Fibroblast of lung (primary cell): Measurements from ENCODE around the gene HAS3. TPM values are rescaled to one million over a fixed set of nuclear protein-coding genes. Genes with fewer than 3 reads are reported as not detected.

Experiments
- DNase-seq, 2 donors: peaks; one replicate each; pipeline versions ENCODE4 v3.0.0 to v3.0.0-alpha.2; 2010; ENCODE audit warnings: low read depth in 2 of 2
- H2AFZ ChIP-seq: 2 replicates; pipeline ENCODE4 v1.5.1; 2012; ENCODE audit warnings: low read length, control low read depth, inconsistent platforms
- H3K27ac ChIP-seq: 2 replicates; pipeline ENCODE4 v1.5.1; 2011; ENCODE audit warnings: low read length, control low read depth; ENCODE audit not compliant: insufficient read depth
- H3K27me3 ChIP-seq: 2 replicates; pipeline ENCODE4 v1.5.1; 2011; ENCODE audit warnings: mild to moderate bottlenecking, low read length; ENCODE audit not compliant: control insufficient read depth, insufficient read depth
- H3K36me3 ChIP-seq: 2 replicates; pipeline ENCODE4 v1.5.1; 2011; ENCODE audit warnings: low read length; ENCODE audit not compliant: control insufficient read depth, insufficient read depth
- H3K4me1 ChIP-seq: 2 replicates; pipeline ENCODE4 v1.5.1; 2011; ENCODE audit warnings: low read length; ENCODE audit not compliant: control insufficient read depth, insufficient read depth; ENCODE audit errors: extremely low read depth
- H3K4me2 ChIP-seq: 2 replicates; pipeline ENCODE4 v1.5.1; 2011; ENCODE audit warnings: low read length, control low read depth; ENCODE audit not compliant: insufficient read depth; ENCODE audit errors: extremely low read depth
- H3K4me3 ChIP-seq, 4 experiments: fragments of 200-600 bp in 1 of 4; sonication (generic) in 1 of 4; replicated peaks in 1 of 4; 2 replicates each; pipeline ENCODE4 v1.5.1; 2011 to 2016; ENCODE audit warnings: low read length in 4 of 4, low read depth in 3 of 4, mild to moderate bottlenecking in 3 of 4, control low read depth in 2 of 4, inconsistent platforms in 1 of 4, mixed read lengths in 1 of 4; ENCODE audit not compliant: insufficient read depth in 1 of 4; ENCODE audit errors: control extremely low read depth in 1 of 4
- H3K79me2 ChIP-seq: 2 replicates; pipeline ENCODE4 v1.5.1; 2012; ENCODE audit warnings: mild to moderate bottlenecking, low read length, inconsistent platforms; ENCODE audit not compliant: control insufficient read depth, insufficient read depth
- H3K9ac ChIP-seq: 2 replicates; pipeline ENCODE4 v1.5.1; 2011; ENCODE audit warnings: mild to moderate bottlenecking, low read length, control low read depth; ENCODE audit not compliant: insufficient read depth
- H3K9me3 ChIP-seq: 2 replicates; pipeline ENCODE4 v1.5.1; 2012; ENCODE audit warnings: low read depth, low read length; ENCODE audit not compliant: control insufficient read depth, insufficient read depth
- H4K20me1 ChIP-seq: 2 replicates; pipeline ENCODE4 v1.5.1; 2011; ENCODE audit warnings: low read length; ENCODE audit not compliant: control insufficient read depth, insufficient read depth; ENCODE audit errors: extremely low read depth
- CTCF ChIP-seq, 2 donors: IDR thresholded peaks in 1 of 2; conservative IDR thresholded peaks in 1 of 2; 1 replicate in 1 of 2; 2 replicates in 1 of 2; pipeline ENCODE4 v1.5.1; 2011 to 2012; ENCODE audit warnings: low read length in 2 of 2, control low read depth in 1 of 2, inconsistent platforms in 1 of 2, low read depth in 1 of 2, mild to moderate bottlenecking in 1 of 2
- EZH2 ChIP-seq: IDR thresholded peaks from 2 replicates; pipeline ENCODE4 v1.5.1; 2012; ENCODE audit warnings: low read length, control low read depth, mild to moderate bottlenecking; ENCODE audit errors: missing control alignments
- polyA plus RNA-seq, 2 donors: library from polyadenylated mRNA; depleted of rRNA in 1 of 2; stranded (reverse) in 1 of 2; unstranded in 1 of 2; fragments of >200 nt; gene quantifications; 2 replicates each; pipeline ENCODE4 v1.2.1, GENCODE V29; 2011 to 2012; ENCODE audit warnings: missing spikeins in 1 of 2
- total RNA-seq: library from RNA; depleted of rRNA; stranded (reverse); fragments of >200 nt; gene quantifications from 2 replicates; pipeline ENCODE4 v1.2.1, GENCODE V29; 2014

The HAS3 gene
- total and polyA plus RNA-seq, 2 donors (not counting 1 experiment from before 2014, with no cell fraction given), result 0.27 to 0.33 TPM

GRCh38 chr16:69108905-69109252 is 3.4 kb downstream of the HAS3 start:
- Histone ChIP-seq H3K9me3 (no peaks in the 10 kb centered on the region), H4K20me1 (no peaks in the 10 kb centered on the region), H3K9ac (no peak overlapping the region), H2AFZ (no peak overlapping the region), H3K4me2 (no peak overlapping the region), H3K27ac (no peak overlapping the region), H3K36me3 (peaks cover 2% of the 10 kb centered on the region), H3K27me3 (no peaks in the 10 kb centered on the region), H3K4me3 (no peak overlapping the region), H3K4me1 (peaks cover 5% of the 10 kb centered on the region), H3K79me2 (no peaks in the 10 kb centered on the region)
- TF ChIP-seq CTCF (conservative IDR thresholded peaks at IDR 0.05 in 1 of 2, IDR thresholded peaks at IDR 0.05 in 1 of 2; ENCODE audit: low read depth in 1 of 2, low read length in 2 of 2) (no peak), EZH2 (no peak)
- DNase-seq, result no peak

GRCh38 chr16:69109486-69110270 is 4.2 kb downstream of the HAS3 start:
- no peak overlapping the region for H2AFZ ChIP-seq
- H3K27me3 ChIP-seq, result no peaks in the 10 kb centered on the region
- H3K4me1 ChIP-seq, result peaks cover 5% of the 10 kb centered on the region
- TF ChIP-seq CTCF (conservative IDR thresholded peaks at IDR 0.05 in 1 of 2, IDR thresholded peaks at IDR 0.05 in 1 of 2; ENCODE audit: low read depth in 1 of 2, low read length in 2 of 2) (no peak), EZH2 (no peak)
- no peak overlapping the region for H3K4me3 ChIP-seq
- H4K20me1 ChIP-seq, result no peaks in the 10 kb centered on the region
- H3K36me3 ChIP-seq, result peaks cover 2% of the 10 kb centered on the region
- H3K79me2 ChIP-seq, result no peaks in the 10 kb centered on the region
- H3K9me3 ChIP-seq, result no peaks in the 10 kb centered on the region
- H3K27ac ChIP-seq, result no peak overlapping the region
- H3K9ac ChIP-seq, result no peak overlapping the region
- H3K4me2 ChIP-seq, result no peak overlapping the region
- no peak for DNase-seq

GRCh38 chr16:69110406-69110805 is 5.0 kb downstream of the HAS3 start:
- H3K79me2 ChIP-seq, result no peaks in the 10 kb centered on the region
- no peak for DNase-seq
- TF ChIP-seq EZH2, result no peak
- TF ChIP-seq CTCF (conservative IDR thresholded peaks at IDR 0.05 in 1 of 2, IDR thresholded peaks at IDR 0.05 in 1 of 2; ENCODE audit: low read depth in 1 of 2, low read length in 2 of 2), result no peak
- H3K4me2 ChIP-seq, result no peak overlapping the region
- no peaks in the 10 kb centered on the region for H3K9me3 ChIP-seq
- no peak overlapping the region for H2AFZ ChIP-seq
- peaks cover 5% of the 10 kb centered on the region for H3K4me1 ChIP-seq
- H4K20me1 ChIP-seq, result no peaks in the 10 kb centered on the region
- H3K4me3 ChIP-seq, result no peak overlapping the region
- H3K27ac ChIP-seq, result no peak overlapping the region
- peak overlapping the region; percentile 16 for H3K9ac ChIP-seq
- H3K36me3 ChIP-seq, result peaks cover 2% of the 10 kb centered on the region
- H3K27me3 ChIP-seq, result no peaks in the 10 kb centered on the region
